ENCODE data around the gene SFMBT1. TPM values are rescaled to one million over a fixed set of nuclear protein-coding genes. Genes with fewer than 3 reads are reported as not detected.

SFMBT1 gene
- total RNA-seq, 1 donor from 2014 or later: 6.5 TPM

GRCh38 chr3:52865994-52866393 lies 179.9 kb downstream of the SFMBT1 start:
- no peak overlapping the region for H3K4me3 Mint-ChIP-seq (ENCODE audit: unreplicated experiment)
- H3K27me3 Mint-ChIP-seq (ENCODE audit: unreplicated experiment): peaks cover 3% of the 10 kb centered on the region
- no peak overlapping the region for H3K27ac Mint-ChIP-seq (ENCODE audit: unreplicated experiment)
- peaks cover 27% of the 10 kb centered on the region for H3K36me3 Mint-ChIP-seq (ENCODE audit: unreplicated experiment)
- no peak for DNase-seq
- peaks cover 10% of the 10 kb centered on the region for H3K9me3 Mint-ChIP-seq (ENCODE audit: unreplicated experiment)
- H3K4me1 Mint-ChIP-seq (ENCODE audit: low read depth, unreplicated experiment): no peaks in the 10 kb centered on the region
- TF ChIP-seq, protein P1, sequence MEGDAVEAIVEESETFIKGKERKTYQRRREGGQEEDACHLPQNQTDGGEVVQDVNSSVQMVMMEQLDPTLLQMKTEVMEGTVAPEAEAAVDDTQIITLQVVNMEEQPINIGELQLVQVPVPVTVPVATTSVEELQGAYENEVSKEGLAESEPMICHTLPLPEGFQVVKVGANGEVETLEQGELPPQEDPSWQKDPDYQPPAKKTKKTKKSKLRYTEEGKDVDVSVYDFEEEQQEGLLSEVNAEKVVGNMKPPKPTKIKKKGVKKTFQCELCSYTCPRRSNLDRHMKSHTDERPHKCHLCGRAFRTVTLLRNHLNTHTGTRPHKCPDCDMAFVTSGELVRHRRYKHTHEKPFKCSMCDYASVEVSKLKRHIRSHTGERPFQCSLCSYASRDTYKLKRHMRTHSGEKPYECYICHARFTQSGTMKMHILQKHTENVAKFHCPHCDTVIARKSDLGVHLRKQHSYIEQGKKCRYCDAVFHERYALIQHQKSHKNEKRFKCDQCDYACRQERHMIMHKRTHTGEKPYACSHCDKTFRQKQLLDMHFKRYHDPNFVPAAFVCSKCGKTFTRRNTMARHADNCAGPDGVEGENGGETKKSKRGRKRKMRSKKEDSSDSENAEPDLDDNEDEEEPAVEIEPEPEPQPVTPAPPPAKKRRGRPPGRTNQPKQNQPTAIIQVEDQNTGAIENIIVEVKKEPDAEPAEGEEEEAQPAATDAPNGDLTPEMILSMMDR (IDR thresholded peaks at IDR 0.05; ENCODE audit: partially characterized antibody, unreplicated experiment): no peak

DNA sequence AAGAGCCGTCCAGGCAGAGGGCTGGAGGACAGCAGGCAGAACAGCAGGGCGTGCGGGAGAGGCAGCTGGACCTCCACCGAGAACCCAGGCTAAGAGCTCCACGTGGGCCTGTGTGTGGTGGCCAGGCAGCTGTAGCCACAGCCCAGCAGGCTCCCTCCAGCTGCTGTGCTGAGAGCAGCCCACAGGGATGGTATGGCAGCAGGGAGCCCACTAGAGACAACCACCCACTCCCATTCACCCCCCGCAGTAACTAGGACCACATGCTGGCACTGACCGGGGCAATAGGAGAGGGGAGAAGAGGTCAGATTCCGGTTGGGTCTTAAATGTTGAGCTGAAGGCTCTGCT lies 185.5 kb downstream of the SFMBT1 start:
- peak; percentile 34 for DNase-seq
- Mint-ChIP-seq H3K27ac (ENCODE audit: unreplicated experiment) (peak overlapping the region; percentile 35), H3K4me3 (ENCODE audit: unreplicated experiment) (no peak overlapping the region), H3K27me3 (ENCODE audit: unreplicated experiment) (peaks cover 9% of the 10 kb centered on the region), H3K36me3 (ENCODE audit: unreplicated experiment) (peaks cover 18% of the 10 kb centered on the region), H3K4me1 (ENCODE audit: low read depth, unreplicated experiment) (peaks cover 4% of the 10 kb centered on the region), H3K9me3 (ENCODE audit: unreplicated experiment) (peaks cover 13% of the 10 kb centered on the region)
- TF ChIP-seq, protein P1 (IDR thresholded peaks at IDR 0.05; ENCODE audit: partially characterized antibody, unreplicated experiment): no peak

GRCh38 chr3:52859686-52860423 lies 186.0 kb downstream of the SFMBT1 start:
- Mint-ChIP-seq H3K9me3 (ENCODE audit: unreplicated experiment) (peaks cover 10% of the 10 kb centered on the region), H3K4me1 (ENCODE audit: low read depth, unreplicated experiment) (peaks cover 4% of the 10 kb centered on the region), H3K27me3 (ENCODE audit: unreplicated experiment) (peaks cover 9% of the 10 kb centered on the region), H3K36me3 (ENCODE audit: unreplicated experiment) (peaks cover 14% of the 10 kb centered on the region), H3K4me3 (ENCODE audit: unreplicated experiment) (no peak overlapping the region), H3K27ac (ENCODE audit: unreplicated experiment) (peak overlapping the region; percentile 35)
- no peak for DNase-seq
- TF ChIP-seq, protein P1 (IDR thresholded peaks at IDR 0.05; ENCODE audit: partially characterized antibody, unreplicated experiment): no peak

DNA sequence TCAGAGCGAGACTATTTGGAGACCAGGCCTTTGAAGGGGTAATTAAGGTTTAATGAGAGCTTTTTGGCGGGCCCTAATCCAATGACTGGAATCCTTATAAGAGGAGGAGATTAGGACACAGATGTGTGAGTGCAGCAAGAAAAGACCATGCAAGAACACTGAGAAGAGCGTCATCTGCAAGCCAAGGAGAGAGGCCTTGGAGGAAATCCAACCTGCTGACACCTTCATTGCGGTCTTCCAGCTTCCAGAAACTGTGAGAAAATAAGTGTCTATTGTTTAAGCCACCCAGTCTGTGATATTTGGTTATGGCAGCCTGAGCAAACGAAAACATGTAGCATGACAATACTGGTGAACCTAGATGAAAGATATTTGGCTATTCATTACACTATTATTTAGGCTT lies 188.0 kb downstream of the SFMBT1 start:
- Mint-ChIP-seq H3K4me3 (ENCODE audit: unreplicated experiment) (no peak overlapping the region), H3K27me3 (ENCODE audit: unreplicated experiment) (peaks cover 6% of the 10 kb centered on the region), H3K27ac (ENCODE audit: unreplicated experiment) (no peak overlapping the region), H3K9me3 (ENCODE audit: unreplicated experiment) (peaks cover 8% of the 10 kb centered on the region), H3K36me3 (ENCODE audit: unreplicated experiment) (peaks cover 5% of the 10 kb centered on the region), H3K4me1 (ENCODE audit: low read depth, unreplicated experiment) (peaks cover 4% of the 10 kb centered on the region)
- DNase-seq: no peak
- TF ChIP-seq, protein P1 (IDR thresholded peaks at IDR 0.05; ENCODE audit: partially characterized antibody, unreplicated experiment): no peak

DNA sequence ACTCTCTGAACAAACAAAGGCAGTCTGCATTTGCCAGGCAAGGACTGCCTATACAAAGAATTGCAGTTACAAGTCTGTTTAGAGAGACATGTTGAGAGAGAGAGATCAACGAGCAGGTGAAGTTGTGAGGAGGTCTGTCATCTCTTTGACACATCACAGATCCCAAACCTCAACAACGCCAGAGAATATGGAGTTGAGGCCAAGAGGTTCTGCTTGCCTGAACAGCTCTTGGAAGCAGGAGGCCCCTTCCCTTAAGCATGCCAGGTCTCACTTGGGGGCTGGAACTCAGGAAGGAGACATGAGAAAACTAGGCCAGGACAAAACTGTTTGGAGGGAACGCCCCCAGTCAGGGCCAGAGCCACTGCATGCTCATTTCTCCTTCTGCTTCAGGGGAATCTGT lies 188.7 kb downstream of the SFMBT1 start:
- TF ChIP-seq, protein P1 (IDR thresholded peaks at IDR 0.05; ENCODE audit: partially characterized antibody, unreplicated experiment): no peak
- Mint-ChIP-seq H3K27me3 (ENCODE audit: unreplicated experiment) (peaks cover 6% of the 10 kb centered on the region), H3K4me3 (ENCODE audit: unreplicated experiment) (no peak overlapping the region)

More for the DNA sequence above, 188.7 kb downstream of the SFMBT1 start:
- Mint-ChIP-seq H3K27ac (ENCODE audit: unreplicated experiment) (no peak overlapping the region), H3K4me1 (ENCODE audit: low read depth, unreplicated experiment) (peaks cover 4% of the 10 kb centered on the region), H3K36me3 (ENCODE audit: unreplicated experiment) (no peaks in the 10 kb centered on the region), H3K9me3 (ENCODE audit: unreplicated experiment) (peaks cover 8% of the 10 kb centered on the region)
- DNase-seq: no peak

Data from glutamatergic neuron (in vitro differentiated cells).